Keratinocyte (primary cell): ENCODE measurements around the gene PAPOLA. TPM values are rescaled to one million over a fixed set of nuclear protein-coding genes. Genes with fewer than 3 reads are reported as not detected.

Experiments
- DNase-seq: peaks from one replicate; pipeline ENCODE4 v3.0.0-alpha.2; 2011; ENCODE audit warnings: low read depth, missing footprints, low spot score
- FAIRE-seq: peaks from 2 replicates; lab custom pipeline; 2011; peaks lifted over from hg19 to GRCh38; lab: Jason Lieb, UNC
- H2AFZ ChIP-seq: 2 replicates; pipeline ENCODE4 v1.6.0; 2012; ENCODE audit warnings: low read length, control low read depth, inconsistent platforms; ENCODE audit not compliant: control insufficient read depth
- H3K27ac ChIP-seq: 2 replicates; pipeline ENCODE4 v1.5.1; 2011; ENCODE audit warnings: low read length; ENCODE audit not compliant: control insufficient read depth, insufficient read depth
- H3K27me3 ChIP-seq: 3 replicates; pipeline ENCODE4 v1.6.0; 2011; ENCODE audit warnings: low read length; ENCODE audit not compliant: control insufficient read depth, insufficient read depth; ENCODE audit errors: extremely low read depth
- H3K36me3 ChIP-seq, 2 experiments: 2 replicates in 1 of 2; 3 replicates in 1 of 2; pipeline ENCODE4 v1.5.1; 2011; ENCODE audit warnings: low read length in 2 of 2, mild to moderate bottlenecking in 1 of 2; ENCODE audit not compliant: control insufficient read depth in 2 of 2, insufficient read depth in 2 of 2; ENCODE audit errors: extremely low read depth in 1 of 2
- H3K4me1 ChIP-seq: 3 replicates; pipeline ENCODE4 v1.5.1; 2011; ENCODE audit warnings: low read length; ENCODE audit not compliant: control insufficient read depth, insufficient read depth; ENCODE audit errors: extremely low read depth
- H3K4me2 ChIP-seq: 3 replicates; pipeline ENCODE4 v1.6.0; 2011; ENCODE audit warnings: low read depth, low read length; ENCODE audit not compliant: control insufficient read depth, insufficient read depth; ENCODE audit errors: extremely low read depth
- H3K4me3 ChIP-seq, 3 experiments: fragments of 200-600 bp in 1 of 3; sonication (generic) in 1 of 3; 2 replicates in 2 of 3; 3 replicates in 1 of 3; pipeline ENCODE4 v1.5.1; 2011 to 2016; ENCODE audit warnings: low read length in 3 of 3, mild to moderate bottlenecking in 3 of 3, control low read depth in 2 of 3, inconsistent platforms in 1 of 3, low read depth in 1 of 3, mixed read lengths in 1 of 3, mixed run types in 1 of 3, moderate library complexity in 1 of 3; ENCODE audit not compliant: control insufficient read depth in 2 of 3, insufficient read depth in 2 of 3; ENCODE audit errors: extremely low read depth in 1 of 3
- H3K79me2 ChIP-seq: 2 replicates; pipeline ENCODE4 v1.6.0; 2012; ENCODE audit warnings: low read length; ENCODE audit not compliant: control insufficient read depth, insufficient read depth
- H3K9ac ChIP-seq: 3 replicates; pipeline ENCODE4 v1.6.0; 2011; ENCODE audit warnings: low read length; ENCODE audit not compliant: control insufficient read depth, insufficient read depth; ENCODE audit errors: extremely low read depth
- H3K9me1 ChIP-seq: 3 replicates; pipeline ENCODE4 v1.6.0; 2011; ENCODE audit warnings: low read length; ENCODE audit not compliant: control insufficient read depth, insufficient read depth; ENCODE audit errors: extremely low read depth
- H3K9me3 ChIP-seq: 2 replicates; pipeline ENCODE4 v1.5.1; 2012; ENCODE audit warnings: low read depth, low read length; ENCODE audit not compliant: control insufficient read depth
- H4K20me1 ChIP-seq: 3 replicates; pipeline ENCODE4 v1.6.0; 2011; ENCODE audit warnings: low read length; ENCODE audit not compliant: control insufficient read depth, insufficient read depth; ENCODE audit errors: extremely low read depth
- EZH2 ChIP-seq: IDR thresholded peaks from one replicate; pipeline ENCODE4 v1.6.1; 2012; ENCODE audit warnings: inconsistent platforms, mild to moderate bottlenecking, low read length, moderate library complexity
- dilution Hi-C: fragments of 300-500 bp; cut with MboI; formaldehyde crosslinking; loops from one replicate; pipeline ENCODE4 v1.7.0; 2020; ENCODE audit warnings: low sequenced_read_pairs; ENCODE audit not compliant: extremely low pct_ligation_motif_present
- polyA plus RNA-seq, 5 experiments: library from polyadenylated mRNA; depleted of rRNA in 3 of 5; stranded (reverse) in 3 of 5; stranded (forward) in 1 of 5; unstranded in 1 of 5; fragments of >200 nt; gene quantifications; 1 replicate in 1 of 5; 2 replicates in 3 of 5; 3 replicates in 1 of 5; pipeline versions ENCODE4 v1.2.1 to v1.2.3, GENCODE V29; 2011 to 2012; ENCODE audit warnings: missing spikeins in 2 of 5, low read depth in 1 of 5, low replicate concordance in 1 of 5
- TF ChIP-seq, protein P1 (sequence below), 3 experiments: IDR thresholded peaks in 1 of 3; conservative IDR thresholded peaks in 1 of 3; optimal IDR thresholded peaks in 1 of 3; 2 replicates in 2 of 3; 3 replicates in 1 of 3; pipeline versions ENCODE3 to v1.5.1; 2011; ENCODE audit warnings: low read length in 3 of 3, mild to moderate bottlenecking in 3 of 3, moderate library complexity in 2 of 3, control low read depth in 1 of 3, inconsistent platforms in 1 of 3; ENCODE audit not compliant: insufficient read depth in 2 of 3; ENCODE audit errors: extremely low read depth in 1 of 3

Gene PAPOLA
- polyA plus RNA-seq, 1 donor (not counting 4 experiments of a cell fraction or from before 2014, with no cell fraction given), result 154 TPM

DNA sequence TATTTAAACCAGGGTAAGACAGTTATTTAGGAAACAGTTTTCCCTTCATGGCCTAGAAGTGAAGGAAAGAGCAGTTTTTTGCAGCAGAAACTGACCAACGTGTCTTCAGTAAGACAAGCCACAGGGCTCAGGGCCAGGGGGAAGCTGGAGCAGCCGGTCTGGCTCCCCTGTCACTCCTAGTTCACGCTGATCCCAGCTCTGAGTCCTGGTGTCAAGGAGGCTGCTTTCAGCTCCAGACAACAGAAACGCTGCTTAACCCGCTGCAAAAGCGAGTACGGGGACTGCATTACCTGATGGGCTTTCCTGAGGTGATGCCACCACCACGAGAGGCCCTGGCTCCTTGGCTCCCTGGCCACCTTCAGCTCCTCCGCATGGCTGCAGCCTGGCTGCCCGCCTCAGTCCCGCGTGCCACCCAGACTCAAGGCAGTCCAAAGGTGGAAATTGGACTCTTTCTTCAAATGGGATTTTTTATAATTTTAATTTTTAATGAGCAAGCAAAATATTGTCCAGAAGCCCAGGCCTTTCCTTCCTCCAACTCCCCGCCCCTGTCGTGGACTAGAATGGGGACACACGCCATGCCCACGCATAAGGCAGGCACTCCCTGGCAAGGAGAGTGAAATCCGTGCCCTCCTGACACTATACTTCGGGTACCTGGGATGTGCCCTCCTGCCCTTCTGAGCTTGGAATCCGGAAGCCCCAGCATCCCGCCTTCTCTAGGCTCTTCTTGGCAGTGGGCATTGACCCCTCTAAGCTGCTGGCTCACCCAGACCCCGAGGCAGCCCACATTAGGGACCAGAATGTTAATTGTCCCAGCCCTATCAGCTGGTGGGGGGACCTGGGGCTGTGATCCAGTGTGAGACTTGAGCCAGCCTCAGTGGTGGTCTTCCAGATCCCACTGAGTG is 85.0 kb downstream of the PAPOLA start:
- no peak overlapping the region for H3K9ac ChIP-seq

GRCh38 chr14:96587823-96588385 is 85.7 kb downstream of the PAPOLA start:
- H3K36me3 ChIP-seq, result no peaks in the 10 kb centered on the region
- FAIRE-seq, result no peak
- H3K9me3 ChIP-seq, result no peaks in the 10 kb centered on the region
- H3K27ac ChIP-seq, result no peak overlapping the region
- DNase-seq, result no peak
- no peak overlapping the region for H3K4me3 ChIP-seq
- H2AFZ ChIP-seq, result no peak overlapping the region
- dilution Hi-C loops, result no loop called here
- H3K79me2 ChIP-seq, result no peaks in the 10 kb centered on the region
- no peaks in the 10 kb centered on the region for H3K9me1 ChIP-seq
- no peak for TF ChIP-seq EZH2
- TF ChIP-seq, protein P1, sequence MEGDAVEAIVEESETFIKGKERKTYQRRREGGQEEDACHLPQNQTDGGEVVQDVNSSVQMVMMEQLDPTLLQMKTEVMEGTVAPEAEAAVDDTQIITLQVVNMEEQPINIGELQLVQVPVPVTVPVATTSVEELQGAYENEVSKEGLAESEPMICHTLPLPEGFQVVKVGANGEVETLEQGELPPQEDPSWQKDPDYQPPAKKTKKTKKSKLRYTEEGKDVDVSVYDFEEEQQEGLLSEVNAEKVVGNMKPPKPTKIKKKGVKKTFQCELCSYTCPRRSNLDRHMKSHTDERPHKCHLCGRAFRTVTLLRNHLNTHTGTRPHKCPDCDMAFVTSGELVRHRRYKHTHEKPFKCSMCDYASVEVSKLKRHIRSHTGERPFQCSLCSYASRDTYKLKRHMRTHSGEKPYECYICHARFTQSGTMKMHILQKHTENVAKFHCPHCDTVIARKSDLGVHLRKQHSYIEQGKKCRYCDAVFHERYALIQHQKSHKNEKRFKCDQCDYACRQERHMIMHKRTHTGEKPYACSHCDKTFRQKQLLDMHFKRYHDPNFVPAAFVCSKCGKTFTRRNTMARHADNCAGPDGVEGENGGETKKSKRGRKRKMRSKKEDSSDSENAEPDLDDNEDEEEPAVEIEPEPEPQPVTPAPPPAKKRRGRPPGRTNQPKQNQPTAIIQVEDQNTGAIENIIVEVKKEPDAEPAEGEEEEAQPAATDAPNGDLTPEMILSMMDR (optimal IDR thresholded peaks at IDR 0.05 in 1 of 3, IDR thresholded peaks at IDR 0.05 in 1 of 3, conservative IDR thresholded peaks at IDR 0.05 in 1 of 3; ENCODE audit: extremely low read depth in 1 of 3, insufficient read depth in 2 of 3, low read length in 3 of 3), result no peak
- no peak overlapping the region for H3K4me2 ChIP-seq
- H3K9ac ChIP-seq, result no peak overlapping the region
- no peaks in the 10 kb centered on the region for H4K20me1 ChIP-seq
- H3K27me3 ChIP-seq, result peaks cover 3% of the 10 kb centered on the region
- H3K4me1 ChIP-seq, result peaks cover 4% of the 10 kb centered on the region

More for the DNA sequence above, 85.0 kb downstream of the PAPOLA start:
- H3K4me1 ChIP-seq, result no peaks in the 10 kb centered on the region
- H3K9me3 ChIP-seq, result no peaks in the 10 kb centered on the region
- no peaks in the 10 kb centered on the region for H4K20me1 ChIP-seq
- no peak overlapping the region for H3K27ac ChIP-seq
- TF ChIP-seq EZH2, result no peak
- no peaks in the 10 kb centered on the region for H3K36me3 ChIP-seq
- H3K4me2 ChIP-seq, result no peak overlapping the region
- dilution Hi-C loops, result no loop called here
- H3K4me3 ChIP-seq, result no peak overlapping the region
- peaks cover under 1% of the 10 kb centered on the region for H3K27me3 ChIP-seq
- FAIRE-seq (no peak), DNase-seq (no peak)
- no peaks in the 10 kb centered on the region for H3K79me2 ChIP-seq
- H2AFZ ChIP-seq, result no peak overlapping the region
- no peaks in the 10 kb centered on the region for H3K9me1 ChIP-seq
